HepG2 (cell line): Measurements from ENCODE around the gene SEMA4C.
A peak's percentile ranks its signal among the peaks of the same experiment; 100 is the strongest.

Experiments used
- ATF7-NPFF ChIP-seq: sonication (generic); formaldehyde crosslinking; IDR thresholded peaks from 2 replicates; pipeline ENCODE4 v1.8.1; 2023; ENCODE audit warnings: mild to moderate bottlenecking, low read depth, missing genetic modification reagents, moderate library complexity
- FOXA1 ChIP-seq, 2 experiments: fragments of 450-650 bp in 1 of 2; sonication (generic) in 1 of 2; formaldehyde crosslinking in 1 of 2; IDR thresholded peaks; 2 replicates each; pipeline versions ENCODE4 v1.4.0 to v1.6.1; 2016 to 2020; ENCODE audit warnings: missing genetic modification reagents in 1 of 2
- KLF9 ChIP-seq: IDR thresholded peaks from 2 replicates; pipeline ENCODE4 v1.6.1; 2016; ENCODE audit warnings: low read depth
- RBFOX2 ChIP-seq: fragments of 200-400 bp; formaldehyde crosslinking; IDR thresholded peaks from 2 replicates; pipeline ENCODE4 v1.6.1; 2017; ENCODE audit warnings: low read depth, mild to moderate bottlenecking, low read length
- TF ChIP-seq, protein P1 (sequence below): sonication (generic); formaldehyde crosslinking; IDR thresholded peaks from 2 replicates; pipeline ENCODE4 v1.5.0; 2020; ENCODE audit warnings: mild to moderate bottlenecking, missing genetic modification reagents, moderate library complexity
- TF ChIP-seq, protein P2 (sequence below): sonication (generic); formaldehyde crosslinking; IDR thresholded peaks from 2 replicates; pipeline ENCODE4 v1.4.0; 2020; ENCODE audit warnings: missing genetic modification reagents

DNA sequence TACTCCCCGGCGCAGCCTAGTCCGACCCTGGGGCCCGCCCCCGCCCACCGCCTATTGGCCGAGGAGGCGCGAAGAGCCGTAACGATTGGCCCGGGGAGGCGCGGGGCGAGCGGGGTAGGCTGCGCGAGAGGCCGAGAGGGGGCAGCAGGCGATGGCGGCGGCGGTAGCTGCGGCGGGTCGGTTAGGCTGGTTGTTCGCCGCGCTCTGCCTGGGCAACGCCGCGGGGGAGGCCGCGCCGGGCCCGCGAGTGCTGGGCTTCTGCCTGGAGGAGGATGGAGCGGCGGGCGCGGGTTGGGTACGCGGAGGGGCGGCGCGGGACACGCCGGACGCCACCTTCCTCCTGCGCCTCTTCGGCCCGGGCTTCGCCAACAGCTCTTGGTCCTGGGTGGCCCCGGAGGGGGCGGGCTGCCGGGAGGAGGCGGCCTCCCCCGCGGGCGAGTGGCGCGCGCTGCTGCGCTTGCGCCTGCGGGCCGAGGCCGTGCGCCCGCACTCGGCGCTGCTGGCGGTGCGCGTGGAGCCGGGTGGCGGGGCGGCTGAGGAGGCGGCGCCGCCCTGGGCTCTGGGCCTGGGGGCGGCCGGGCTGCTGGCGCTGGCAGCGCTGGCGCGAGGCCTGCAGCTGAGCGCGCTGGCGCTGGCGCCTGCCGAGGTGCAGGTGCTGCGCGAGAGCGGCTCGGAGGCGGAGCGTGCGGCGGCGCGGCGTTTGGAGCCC is 53.6 kb downstream of the SEMA4C start, which contains the start of gene CNNM3:
- TF ChIP-seq FOXA1 (IDR thresholded peaks at IDR 0.05) (no peak), FOXA1 (CRISPR knock-in tag; IDR thresholded peaks at IDR 0.05) (peak; percentile 77), RBFOX2 (peak; percentile 98), ATF7-NPFF (CRISPR knock-in tag) (peak; percentile 96), KLF9 (0 out of 2 replicates have a peak, but pooled peaks have one; percentile 46)
- TF ChIP-seq, protein P1, sequence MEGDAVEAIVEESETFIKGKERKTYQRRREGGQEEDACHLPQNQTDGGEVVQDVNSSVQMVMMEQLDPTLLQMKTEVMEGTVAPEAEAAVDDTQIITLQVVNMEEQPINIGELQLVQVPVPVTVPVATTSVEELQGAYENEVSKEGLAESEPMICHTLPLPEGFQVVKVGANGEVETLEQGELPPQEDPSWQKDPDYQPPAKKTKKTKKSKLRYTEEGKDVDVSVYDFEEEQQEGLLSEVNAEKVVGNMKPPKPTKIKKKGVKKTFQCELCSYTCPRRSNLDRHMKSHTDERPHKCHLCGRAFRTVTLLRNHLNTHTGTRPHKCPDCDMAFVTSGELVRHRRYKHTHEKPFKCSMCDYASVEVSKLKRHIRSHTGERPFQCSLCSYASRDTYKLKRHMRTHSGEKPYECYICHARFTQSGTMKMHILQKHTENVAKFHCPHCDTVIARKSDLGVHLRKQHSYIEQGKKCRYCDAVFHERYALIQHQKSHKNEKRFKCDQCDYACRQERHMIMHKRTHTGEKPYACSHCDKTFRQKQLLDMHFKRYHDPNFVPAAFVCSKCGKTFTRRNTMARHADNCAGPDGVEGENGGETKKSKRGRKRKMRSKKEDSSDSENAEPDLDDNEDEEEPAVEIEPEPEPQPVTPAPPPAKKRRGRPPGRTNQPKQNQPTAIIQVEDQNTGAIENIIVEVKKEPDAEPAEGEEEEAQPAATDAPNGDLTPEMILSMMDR (CRISPR knock-in tag): peak; percentile 72
- TF ChIP-seq, protein P2, sequence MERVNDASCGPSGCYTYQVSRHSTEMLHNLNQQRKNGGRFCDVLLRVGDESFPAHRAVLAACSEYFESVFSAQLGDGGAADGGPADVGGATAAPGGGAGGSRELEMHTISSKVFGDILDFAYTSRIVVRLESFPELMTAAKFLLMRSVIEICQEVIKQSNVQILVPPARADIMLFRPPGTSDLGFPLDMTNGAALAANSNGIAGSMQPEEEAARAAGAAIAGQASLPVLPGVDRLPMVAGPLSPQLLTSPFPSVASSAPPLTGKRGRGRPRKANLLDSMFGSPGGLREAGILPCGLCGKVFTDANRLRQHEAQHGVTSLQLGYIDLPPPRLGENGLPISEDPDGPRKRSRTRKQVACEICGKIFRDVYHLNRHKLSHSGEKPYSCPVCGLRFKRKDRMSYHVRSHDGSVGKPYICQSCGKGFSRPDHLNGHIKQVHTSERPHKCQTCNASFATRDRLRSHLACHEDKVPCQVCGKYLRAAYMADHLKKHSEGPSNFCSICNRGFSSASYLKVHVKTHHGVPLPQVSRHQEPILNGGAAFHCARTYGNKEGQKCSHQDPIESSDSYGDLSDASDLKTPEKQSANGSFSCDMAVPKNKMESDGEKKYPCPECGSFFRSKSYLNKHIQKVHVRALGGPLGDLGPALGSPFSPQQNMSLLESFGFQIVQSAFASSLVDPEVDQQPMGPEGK (CRISPR knock-in tag): peak; percentile 91
